H9 (cell line): ENCODE results near the gene ATP13A1. TPM values are rescaled to one million over a fixed set of nuclear protein-coding genes. Genes with fewer than 3 reads are reported as not detected.

Source experiments
- DNase-seq: peaks from one replicate; pipeline ENCODE4 v3.0.0-alpha.2; 2017
- H2AFZ ChIP-seq: one replicate; pipeline ENCODE4 v1.6.1; 2013; ENCODE audit warnings: mild to moderate bottlenecking, low read length, control low read depth, moderate library complexity
- H2AK5ac ChIP-seq: 2 replicates; pipeline ENCODE4 v1.6.1; 2013; ENCODE audit warnings: low read length, control low read depth, mixed read lengths; ENCODE audit not compliant: insufficient read length
- H2BK120ac ChIP-seq: one replicate; pipeline ENCODE4 v1.6.1; 2013; ENCODE audit warnings: low read depth, mild to moderate bottlenecking, low read length, control low read depth, inconsistent platforms; ENCODE audit not compliant: poor library complexity, severe bottlenecking
- H2BK12ac ChIP-seq: 2 replicates; pipeline ENCODE4 v1.6.1; 2013; ENCODE audit warnings: low read length, control low read depth, mixed read lengths, low read depth; ENCODE audit not compliant: insufficient read length
- H2BK15ac ChIP-seq: 2 replicates; pipeline ENCODE4 v1.6.1; 2013; ENCODE audit warnings: low read depth, low read length, control low read depth
- H2BK20ac ChIP-seq: one replicate; pipeline ENCODE4 v1.6.1; 2013; ENCODE audit warnings: low read depth, mild to moderate bottlenecking, low read length, control low read depth, inconsistent platforms; ENCODE audit not compliant: poor library complexity, severe bottlenecking
- H2BK5ac ChIP-seq: 2 replicates; pipeline ENCODE4 v1.6.1; 2013; ENCODE audit warnings: low read length, control low read depth, mixed read lengths; ENCODE audit not compliant: insufficient read length
- H3K14ac ChIP-seq: 2 replicates; pipeline ENCODE4 v1.6.1; 2013; ENCODE audit warnings: low read length, control low read depth; ENCODE audit not compliant: insufficient read depth
- H3K18ac ChIP-seq: 2 replicates; pipeline ENCODE4 v1.6.1; 2013; ENCODE audit warnings: low read depth, mild to moderate bottlenecking, mixed read lengths, low read length, control low read depth; ENCODE audit not compliant: insufficient read length
- H3K23ac ChIP-seq: 2 replicates; pipeline ENCODE4 v1.6.1; 2013; ENCODE audit warnings: low read length, control low read depth, mixed read lengths, low read depth; ENCODE audit not compliant: insufficient read length
- H3K23me2 ChIP-seq: 2 replicates; pipeline ENCODE4 v1.6.1; 2013; ENCODE audit warnings: low read depth, mild to moderate bottlenecking, mixed read lengths, low read length, control low read depth; ENCODE audit not compliant: insufficient read length, poor library complexity, severe bottlenecking
- H3K27ac ChIP-seq: 2 replicates; pipeline ENCODE4 v1.5.1; 2013; ENCODE audit warnings: low read length, control low read depth, mixed read lengths, low read depth; ENCODE audit not compliant: insufficient read length
- H3K27me3 ChIP-seq: 2 replicates; pipeline ENCODE4 v1.6.1; 2013; ENCODE audit warnings: low read length, control low read depth, inconsistent platforms; ENCODE audit not compliant: insufficient read depth
- H3K4ac ChIP-seq: 2 replicates; pipeline ENCODE4 v1.6.1; 2013; ENCODE audit warnings: low read depth, mild to moderate bottlenecking, control low read depth, inconsistent platforms, low read length, moderate library complexity
- H3K4me1 ChIP-seq: 2 replicates; pipeline ENCODE4 v1.6.1; 2013; ENCODE audit warnings: low read length, control low read depth, inconsistent platforms; ENCODE audit not compliant: insufficient read depth
- H3K4me2 ChIP-seq: 2 replicates; pipeline ENCODE4 v1.6.1; 2013; ENCODE audit warnings: low read length, control low read depth, mixed read lengths; ENCODE audit not compliant: insufficient read length, insufficient read depth
- H3K56ac ChIP-seq: 2 replicates; pipeline ENCODE4 v1.6.1; 2013; ENCODE audit warnings: low read depth, mild to moderate bottlenecking, mixed read lengths, low read length, control low read depth; ENCODE audit not compliant: insufficient read length
- H3K79me1 ChIP-seq: 2 replicates; pipeline ENCODE4 v1.6.1; 2013; ENCODE audit warnings: low read depth, mild to moderate bottlenecking, moderate library complexity, low read length, control low read depth, inconsistent platforms; ENCODE audit not compliant: insufficient read depth, poor library complexity, severe bottlenecking
- H3K79me2 ChIP-seq: 2 replicates; pipeline ENCODE4 v1.6.1; 2013; ENCODE audit warnings: low read length, control low read depth, inconsistent platforms; ENCODE audit not compliant: insufficient read depth
- H3K9ac ChIP-seq: 2 replicates; pipeline ENCODE4 v1.6.1; 2013; ENCODE audit warnings: low read length, control low read depth, mixed read lengths; ENCODE audit not compliant: insufficient read length; ENCODE audit errors: extremely low read depth
- H3K9me3 ChIP-seq: one replicate; pipeline ENCODE4 v1.6.1; 2013; ENCODE audit warnings: low read depth, low read length, inconsistent platforms; ENCODE audit not compliant: control insufficient read depth
- H3T11ph ChIP-seq: one replicate; pipeline ENCODE4 v1.6.1; 2013; ENCODE audit warnings: mild to moderate bottlenecking, low read length, control low read depth, inconsistent platforms
- H4K20me1 ChIP-seq: one replicate; pipeline ENCODE4 v1.6.1; 2013; ENCODE audit not compliant: control insufficient read depth, insufficient read length, insufficient read depth
- H4K5ac ChIP-seq: 2 replicates; pipeline ENCODE4 v1.6.1; 2013; ENCODE audit warnings: low read depth, mild to moderate bottlenecking, mixed read lengths, low read length, control low read depth; ENCODE audit not compliant: insufficient read length
- H4K8ac ChIP-seq: replicated peaks from 2 replicates; pipeline ENCODE4 v1.6.1; 2013; ENCODE audit warnings: low read length, control low read depth, mixed read lengths, low read depth; ENCODE audit not compliant: insufficient read length
- H4K91ac ChIP-seq: 2 replicates; pipeline ENCODE4 v1.6.1; 2013; ENCODE audit warnings: low read depth, mild to moderate bottlenecking, moderate library complexity, mixed read lengths, low read length, control low read depth; ENCODE audit not compliant: insufficient read length
- H3K27ac Mint-ChIP-seq, 3 experiments: 2 replicates in 2 of 3; 3 replicates in 1 of 3; pipeline ENCODE4 v1.8.0; 2020 to 2021; ENCODE audit warnings: mixed read lengths in 3 of 3, mild to moderate bottlenecking in 1 of 3, moderate library complexity in 1 of 3
- H3K27me3 Mint-ChIP-seq: 2 replicates; pipeline ENCODE4 v1.8.0; 2021; ENCODE audit warnings: low read depth, mild to moderate bottlenecking, moderate library complexity, mixed read lengths
- H3K36me3 Mint-ChIP-seq, 3 experiments: 2 replicates in 2 of 3; 3 replicates in 1 of 3; pipeline ENCODE4 v1.8.0; 2020 to 2021; ENCODE audit warnings: low read depth in 3 of 3, mixed read lengths in 3 of 3; ENCODE audit not compliant: insufficient read depth in 1 of 3
- H3K4me1 Mint-ChIP-seq, 2 experiments: 2 replicates each; pipeline ENCODE4 v1.8.0; 2020; ENCODE audit warnings: mixed read lengths in 2 of 2
- H3K4me3 Mint-ChIP-seq, 2 experiments: 2 replicates in 1 of 2; 3 replicates in 1 of 2; pipeline ENCODE4 v1.8.0; 2020 to 2021; ENCODE audit warnings: mild to moderate bottlenecking in 2 of 2, mixed read lengths in 2 of 2, moderate library complexity in 1 of 2
- H3K9me3 Mint-ChIP-seq, 2 experiments: 2 replicates in 1 of 2; 3 replicates in 1 of 2; pipeline ENCODE4 v1.8.0; 2020; ENCODE audit warnings: mild to moderate bottlenecking in 2 of 2, mixed read lengths in 2 of 2, moderate library complexity in 1 of 2
- CTCF ChIP-seq: fragments of 200-600 bp; sonication (generic); conservative IDR thresholded peaks from 3 replicates; pipeline ENCODE4 v1.8.0; 2021; ENCODE audit warnings: antibody characterized with exemption, mild to moderate bottlenecking
- WGBS: extraction: QIAGEN DNeasy Blood & Tissue Kit; methylation state at CpG from one replicate; pipeline ENCODE4 v1.1.7; 2013; ENCODE audit warnings: missing lambda C conversion rate, low lambda C conversion rate, mixed read lengths; ENCODE audit not compliant: insufficient read length; ENCODE audit errors: extremely low coverage; 5-methylcytosine and 5-hydroxymethylcytosine counted together
- total RNA-seq: library from RNA; stranded (reverse); gene quantifications from 2 replicates; pipeline ENCODE4 v1.2.1, GENCODE V29; 2021

ATP13A1 gene
- total RNA-seq, 1 experiment from 2014 or later = 67.8 TPM

- no peak overlapping the region for H2BK120ac ChIP-seq
- H3K9me3 Mint-ChIP-seq = no peaks in the 10 kb centered on the region
- H3K27me3 ChIP-seq = no peaks in the 10 kb centered on the region
- DNase-seq = no peak
- H4K91ac ChIP-seq = no peak overlapping the region
- no peak overlapping the region for H3T11ph ChIP-seq
- H3K4me2 ChIP-seq = no peak overlapping the region
- peaks cover 5% of the 10 kb centered on the region for H3K79me1 ChIP-seq
- H3K79me2 ChIP-seq = peaks cover 20% of the 10 kb centered on the region; the same call in 1 of the 2 replicates
- H3K23me2 ChIP-seq = no peaks in the 10 kb centered on the region
- no peak overlapping the region for H3K14ac ChIP-seq
- H3K23ac ChIP-seq = no peak overlapping the region
- peaks cover 6% of the 10 kb centered on the region; the same call in 1 of the 2 replicates for H3K4me1 ChIP-seq
- H3K56ac ChIP-seq = no peak overlapping the region
- H3K4ac ChIP-seq = no peak overlapping the region
- TF ChIP-seq CTCF = no peak
- H4K20me1 ChIP-seq = no peaks in the 10 kb centered on the region
- no peak overlapping the region for H2BK15ac ChIP-seq
- no peak overlapping the region for H2AK5ac ChIP-seq
- no peak overlapping the region for H2AFZ ChIP-seq
- peaks cover 19 to 20% of the 10 kb centered on the region in 2 experiments for H3K4me1 Mint-ChIP-seq
- no peak overlapping the region for H4K8ac ChIP-seq
- no peak overlapping the region for H3K9ac ChIP-seq
- H3K4me3 Mint-ChIP-seq = no peak overlapping the region
- H3K27ac ChIP-seq = no peak overlapping the region
- no peaks in the 10 kb centered on the region for H3K9me3 ChIP-seq
- no peak overlapping the region for H3K18ac ChIP-seq
- no peak overlapping the region for H2BK5ac ChIP-seq
- peaks cover 35 to 65% (median 58%) of the 10 kb centered on the region in 3 experiments for H3K36me3 Mint-ChIP-seq
- H2BK20ac ChIP-seq = no peak overlapping the region
- H3K27me3 Mint-ChIP-seq = no peaks in the 10 kb centered on the region
- WGBS = no CpG with 5 or more reads among the region's 17 CpGs
- H2BK12ac ChIP-seq = no peak overlapping the region
- H4K5ac ChIP-seq = no peak overlapping the region
- H3K27ac Mint-ChIP-seq = peak overlapping the region in 1 of 3 experiments; percentile 76; a peak in 2 of 7 replicates
Measured at GRCh38 chr19:19659646-19660245, 3.7 kb downstream of the ATP13A1 start.
